Suppressor macrophage treated with lipopolysaccharide for 1 hour (primary cell): ENCODE results near the gene SLC22A4.

Experiments used
- DNase-seq, 3 donors: peaks; one replicate each; pipeline ENCODE4 v3.0.0-alpha.2; 2020 to 2022

SLC22A4 gene

DNA sequence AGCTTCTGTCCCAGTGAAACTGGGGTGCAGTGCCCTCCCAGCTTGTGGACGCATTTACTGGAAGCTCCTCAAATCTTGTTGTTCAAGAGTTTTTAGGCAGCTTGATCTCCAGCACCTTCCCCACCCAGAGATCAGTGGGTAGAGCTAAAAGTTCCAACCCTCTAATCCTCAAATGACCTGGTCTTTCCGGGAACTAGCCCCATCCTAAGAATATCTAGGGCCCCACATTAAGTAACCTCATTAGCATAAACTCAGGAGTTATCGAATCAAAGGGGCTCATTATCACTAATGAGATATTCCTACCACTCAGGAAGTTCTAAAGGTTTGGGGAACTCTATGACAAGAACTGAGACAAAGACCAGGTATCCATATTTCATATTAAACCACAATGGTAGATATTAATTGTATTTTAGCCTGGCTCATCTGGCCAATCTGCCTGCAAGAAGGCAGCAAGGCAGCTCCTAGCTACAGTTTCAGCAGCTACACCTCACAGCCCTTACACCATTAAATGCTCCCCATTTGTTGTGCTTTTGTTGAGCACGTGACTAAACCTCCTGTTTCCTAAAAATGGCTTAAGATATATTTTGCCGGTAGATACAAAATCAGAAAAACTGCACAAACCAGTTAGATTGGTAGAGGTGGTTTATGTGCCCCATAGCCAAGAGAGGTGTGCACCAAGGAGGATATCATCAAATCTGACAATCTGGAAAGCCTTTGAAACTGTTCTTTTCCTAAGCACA is 50.8 kb downstream of the SLC22A4 start:
- DNase-seq, result no peak

DNA sequence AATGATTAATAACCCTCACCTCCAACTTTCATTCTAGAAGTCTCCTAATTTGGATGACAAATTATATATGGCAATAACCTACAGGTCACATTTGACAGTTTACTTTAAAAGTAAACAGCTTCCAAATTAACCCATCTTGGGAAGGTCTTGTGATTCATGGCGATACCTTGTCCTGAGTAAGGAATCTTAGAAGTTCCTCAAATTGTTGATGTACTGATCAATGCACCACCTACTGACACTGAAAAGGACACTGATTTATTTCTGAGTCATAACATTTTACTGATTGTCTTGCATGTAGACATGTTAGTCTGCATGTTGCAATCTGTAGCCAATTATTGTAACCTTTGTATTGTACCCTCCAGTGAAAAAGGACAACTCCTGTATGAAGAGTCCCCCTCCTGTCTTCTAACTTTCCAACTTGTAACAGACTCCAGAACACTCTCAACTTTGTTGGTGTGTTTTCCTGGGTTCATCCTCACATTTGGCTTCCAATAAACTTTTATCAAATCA is 59.3 kb downstream of the SLC22A4 start:
- DNase-seq, result no peak

DNA sequence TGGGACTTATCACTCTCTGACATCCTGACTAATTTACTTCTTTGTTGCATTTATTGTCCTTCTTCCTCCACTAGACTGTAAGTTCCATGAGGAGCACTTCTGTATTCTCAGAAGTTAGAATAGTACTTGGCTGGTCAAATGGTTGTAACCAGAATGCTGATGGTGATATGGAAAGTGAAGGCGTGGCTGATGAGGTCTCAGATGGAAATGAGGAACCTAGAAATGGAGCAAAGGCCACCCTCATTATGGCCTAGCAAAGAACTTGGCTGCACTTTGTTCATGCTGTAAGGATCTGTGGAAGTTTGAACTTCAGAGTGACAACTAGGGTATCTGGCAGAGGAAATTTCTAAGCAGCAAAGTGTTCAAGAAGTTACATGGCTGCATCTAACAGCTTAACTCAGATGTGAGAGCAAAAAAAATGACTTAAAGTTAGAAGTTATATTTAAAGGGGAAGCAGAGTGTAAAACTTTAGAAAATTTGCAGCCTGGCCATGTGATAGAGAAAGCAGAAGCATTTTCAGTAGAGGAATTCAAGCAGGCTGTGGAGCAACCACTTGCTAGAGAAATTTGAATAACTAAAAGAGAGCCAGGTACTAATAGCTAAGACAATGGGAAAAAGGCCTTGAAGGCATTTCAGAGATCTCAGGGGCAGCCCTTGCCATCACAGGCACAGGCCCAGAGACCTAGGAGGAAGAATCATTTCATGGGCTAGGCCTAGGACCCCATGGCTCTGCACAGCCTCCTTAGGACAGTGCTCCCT is 60.4 kb downstream of the SLC22A4 start:
- peak; percentile 51 to 70 (median 69) for DNase-seq

DNA sequence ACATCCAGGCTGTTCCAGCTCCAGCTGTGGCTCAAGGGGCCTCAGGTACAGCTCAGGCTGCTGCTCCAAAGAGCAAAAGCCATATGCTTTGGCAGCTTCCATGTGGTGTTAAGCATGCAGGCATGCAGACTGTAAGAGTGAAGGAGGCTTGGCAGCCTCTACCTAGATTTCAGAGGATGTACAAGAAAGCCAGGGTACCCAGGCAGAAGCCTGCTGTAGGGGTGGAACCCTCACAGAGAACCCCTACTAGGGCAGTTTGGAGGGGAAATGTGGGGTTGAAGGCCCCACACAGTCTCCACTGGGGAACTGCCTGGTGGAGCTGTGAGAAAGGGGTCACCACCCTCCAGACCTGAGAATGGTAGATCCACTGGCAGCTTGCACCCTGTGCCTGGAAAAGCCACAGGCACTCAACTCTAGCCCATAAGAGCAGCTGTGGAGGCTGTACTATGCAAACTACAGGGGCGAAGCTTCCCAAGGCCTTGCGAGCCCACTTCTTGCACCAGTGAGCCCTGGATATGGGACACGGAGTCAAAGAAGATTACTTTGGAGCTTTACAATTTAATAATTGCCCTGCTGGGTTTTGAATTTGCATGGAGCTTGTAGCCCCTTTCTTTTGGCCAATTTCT is 61.1 kb downstream of the SLC22A4 start:
- DNase-seq, result no peak

DNA sequence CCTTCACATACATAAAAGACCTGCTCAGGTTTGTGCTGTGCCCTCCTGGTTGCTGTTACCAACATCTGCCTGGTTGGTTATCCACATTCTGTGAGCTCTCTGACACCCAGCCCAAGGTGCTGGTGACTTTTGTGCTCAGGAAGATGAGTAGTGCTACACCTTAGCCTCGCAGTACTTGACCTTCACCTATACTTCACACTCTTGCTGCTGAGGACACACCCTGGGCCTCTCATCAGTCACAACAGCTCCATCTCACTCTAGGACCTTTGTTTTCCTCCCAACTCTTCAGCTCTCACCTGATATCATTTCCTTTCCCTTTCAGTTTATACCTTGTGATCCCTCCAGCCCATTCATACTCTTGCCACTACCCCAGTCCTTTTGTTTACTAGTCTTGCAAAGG is 64.6 kb downstream of the SLC22A4 start:
- no peak for DNase-seq

DNA sequence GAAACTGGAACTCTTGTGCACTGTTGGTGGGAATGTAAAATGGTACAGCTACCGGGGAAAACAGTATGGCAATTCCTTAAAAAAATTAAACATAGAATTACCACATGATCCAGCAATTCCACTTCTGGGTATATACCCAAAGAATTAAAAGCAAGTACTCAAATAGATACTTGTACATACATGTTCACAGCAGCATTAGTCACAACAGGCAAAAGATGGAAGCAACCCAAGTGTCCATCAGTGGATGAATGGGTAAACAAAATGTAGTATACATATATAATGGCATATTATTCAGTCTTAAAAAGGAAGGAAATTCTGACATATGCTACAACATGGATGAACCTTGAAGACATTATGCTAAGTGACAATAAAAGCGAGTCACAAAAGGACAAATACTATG is 67.9 kb downstream of the SLC22A4 start:
- no peak for DNase-seq

DNA sequence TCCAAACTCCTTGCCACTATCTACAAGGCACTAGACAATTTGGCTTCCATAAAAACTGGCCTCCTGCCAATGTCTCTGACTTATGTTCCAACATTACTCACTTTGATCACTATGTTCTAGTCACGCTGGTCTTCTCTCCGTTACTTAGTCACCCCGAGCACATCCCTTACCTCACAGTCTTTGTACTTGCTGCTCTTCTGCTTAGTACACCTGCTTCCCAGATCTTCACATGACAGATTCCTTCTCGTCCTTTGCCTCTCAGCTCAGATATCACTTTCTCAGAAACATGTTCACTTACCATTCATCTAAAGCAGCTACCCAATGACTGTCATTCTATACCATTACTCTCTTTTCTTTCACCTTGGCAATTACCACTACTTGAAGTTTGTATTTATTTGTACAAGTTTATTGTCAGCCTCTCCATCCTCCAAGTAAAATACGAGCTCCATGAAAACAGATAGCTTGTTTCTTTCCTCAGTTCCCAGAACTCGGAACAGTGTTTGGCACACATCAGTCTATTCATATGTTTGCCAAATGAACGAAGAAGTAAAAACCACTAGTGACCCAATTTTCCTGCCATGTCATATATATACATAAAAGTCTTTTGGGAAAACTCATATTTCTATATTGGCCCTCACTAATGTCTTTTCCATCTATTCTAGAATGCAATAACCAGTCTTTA is 69.4 kb downstream of the SLC22A4 start:
- peak; percentile 58 to 78 (median 75) for DNase-seq

DNA sequence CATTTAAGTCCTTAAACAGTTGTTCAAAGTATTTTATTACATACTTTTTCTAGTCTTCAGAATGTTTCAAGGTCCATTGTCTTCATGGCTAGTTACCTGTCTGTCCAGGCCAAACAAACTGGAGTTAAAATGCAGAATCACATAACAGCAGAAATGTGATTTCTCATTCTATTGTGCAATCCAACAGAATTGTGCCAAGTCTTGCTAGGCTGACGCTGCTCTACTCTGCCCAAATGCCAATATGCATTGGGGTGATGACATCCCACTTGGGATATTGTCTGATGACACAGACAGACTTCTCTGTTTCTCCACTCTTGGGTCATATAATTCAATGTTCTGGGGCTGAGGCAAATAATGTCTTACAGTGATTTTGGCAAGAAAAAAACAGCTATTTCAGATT is 70.1 kb downstream of the SLC22A4 start:
- peak; percentile 82 to 96 (median 93) for DNase-seq

DNA sequence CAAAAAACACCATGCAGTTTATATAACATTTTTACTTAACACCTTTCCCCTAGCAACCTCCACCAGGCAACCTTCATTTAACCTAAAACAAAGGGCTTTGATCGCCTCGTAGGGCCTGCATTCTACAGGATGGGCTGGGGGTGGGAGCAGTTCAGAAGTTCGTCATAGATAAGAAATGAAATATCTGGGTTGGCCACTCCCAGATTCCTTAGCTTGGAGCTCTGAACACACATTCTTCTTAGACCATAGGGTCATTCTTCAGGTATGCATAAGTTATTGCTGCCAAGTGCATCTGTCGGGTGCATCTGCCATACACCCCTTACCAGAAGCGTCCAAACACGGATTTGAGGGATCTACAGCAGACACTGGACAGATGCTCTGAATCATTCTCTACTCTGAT is 71.0 kb downstream of the SLC22A4 start:
- no peak for DNase-seq

DNA sequence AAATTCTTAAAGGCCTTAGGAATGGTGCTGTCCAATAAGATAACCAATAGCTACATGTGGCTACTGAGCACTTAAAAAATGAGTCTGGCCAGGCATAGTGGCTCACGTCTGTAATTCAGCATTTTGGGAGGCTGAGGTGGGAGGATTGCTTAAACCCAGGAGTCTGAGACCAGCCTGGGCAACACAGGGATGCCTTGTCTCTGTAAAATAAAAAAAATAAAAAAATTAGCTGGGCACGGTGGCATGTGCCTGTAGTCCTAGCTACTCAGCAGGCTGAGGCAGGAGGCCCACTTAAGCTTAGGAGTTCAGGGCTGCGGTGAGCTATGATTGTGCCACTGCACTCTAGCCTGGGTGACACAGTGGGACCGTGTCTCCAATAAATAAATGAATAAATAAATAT is 74.0 kb downstream of the SLC22A4 start:
- no peak for DNase-seq

DNA sequence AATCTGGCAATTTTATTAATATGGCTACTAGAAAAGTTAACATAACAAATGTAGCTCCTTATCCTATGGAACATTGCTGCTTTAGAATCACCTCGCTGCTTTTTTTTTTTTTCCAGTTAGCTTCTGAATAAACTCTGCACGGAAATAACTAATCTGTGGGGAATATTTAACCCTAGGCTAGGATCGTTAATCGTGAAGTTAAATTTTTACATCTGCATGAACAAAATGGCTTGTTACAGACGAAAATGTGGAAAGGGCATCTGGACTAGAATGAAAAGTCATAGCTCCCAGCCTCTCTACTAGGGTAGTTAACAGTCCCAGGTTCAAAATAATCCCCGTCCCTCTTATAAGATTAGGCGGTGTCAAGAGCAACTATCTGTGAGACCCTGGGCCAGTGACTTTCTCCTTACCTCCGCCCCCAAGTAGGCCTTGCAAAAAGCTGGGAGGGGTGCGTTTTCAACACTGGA is 74.8 kb downstream of the SLC22A4 start:
- DNase-seq, result no peak

DNA sequence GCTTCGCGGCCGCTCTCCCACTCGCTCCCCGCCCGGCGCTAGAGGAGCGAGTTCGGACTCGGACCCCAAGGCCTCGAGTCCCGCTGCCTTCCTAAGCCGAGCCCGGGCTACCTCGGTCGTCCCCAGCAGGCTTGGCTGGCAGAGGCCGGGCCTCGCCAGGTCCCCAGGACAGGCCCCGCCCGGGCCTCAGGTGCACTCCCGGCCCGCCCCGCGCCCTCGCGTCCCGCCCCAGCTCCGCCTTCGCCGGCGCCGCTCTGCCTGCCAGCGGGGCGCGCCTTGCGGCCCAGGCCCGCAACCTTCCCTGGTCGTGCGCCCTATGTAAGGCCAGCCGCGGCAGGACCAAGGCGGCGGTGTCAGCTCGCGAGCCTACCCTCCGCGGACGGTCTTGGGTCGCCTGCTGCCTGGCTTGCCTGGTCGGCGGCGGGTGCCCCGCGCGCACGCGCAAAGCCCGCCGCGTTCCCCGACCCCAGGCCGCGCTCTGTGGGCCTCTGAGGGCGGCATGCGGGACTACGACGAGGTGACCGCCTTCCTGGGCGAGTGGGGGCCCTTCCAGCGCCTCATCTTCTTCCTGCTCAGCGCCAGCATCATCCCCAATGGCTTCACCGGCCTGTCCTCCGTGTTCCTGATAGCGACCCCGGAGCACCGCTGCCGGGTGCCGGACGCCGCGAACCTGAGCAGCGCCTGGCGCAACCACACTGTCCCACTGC is 75.4 kb downstream of the SLC22A4 start, which contains the start of gene SLC22A5:
Gene SLC22A5, plus strand, starts transcription at position 237 of the 707 bp plus-strand sequence. Its CDS starts 263 bp downstream, at position 500.
- DNase-seq, result peak; percentile 60 to 81 (median 67)

DNA sequence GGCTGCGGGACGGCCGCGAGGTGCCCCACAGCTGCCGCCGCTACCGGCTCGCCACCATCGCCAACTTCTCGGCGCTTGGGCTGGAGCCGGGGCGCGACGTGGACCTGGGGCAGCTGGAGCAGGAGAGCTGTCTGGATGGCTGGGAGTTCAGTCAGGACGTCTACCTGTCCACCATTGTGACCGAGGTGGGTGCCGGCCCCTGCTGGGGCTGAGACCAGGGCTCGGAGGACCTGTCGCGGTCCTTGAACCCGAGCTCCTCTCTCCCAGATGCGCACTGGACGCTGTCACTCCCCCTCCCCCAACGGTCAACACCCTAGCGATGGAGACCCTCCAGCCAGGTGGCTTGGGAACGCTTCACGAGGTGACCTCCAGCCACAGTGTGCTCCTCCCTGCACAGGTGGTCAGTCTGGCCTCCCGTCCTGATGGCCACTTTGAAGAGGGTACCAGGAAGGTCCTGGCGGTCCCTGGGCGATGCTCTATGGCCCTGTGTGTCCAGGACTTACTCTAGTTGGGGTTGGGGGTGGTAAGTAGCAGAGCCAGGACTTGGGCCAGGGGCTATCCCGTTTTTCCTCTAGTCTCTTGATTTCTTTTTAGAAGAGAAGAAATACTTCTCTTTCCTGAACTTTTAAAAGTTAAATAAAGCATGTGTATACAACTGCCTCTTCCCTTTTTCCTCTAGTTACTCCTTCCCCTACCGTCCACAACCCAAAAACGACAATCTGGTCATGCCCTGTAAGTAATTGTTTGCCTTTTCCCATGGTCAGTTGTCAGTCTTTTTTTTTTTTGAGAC is 76.2 kb downstream of the SLC22A4 start:
- DNase-seq, result no peak

DNA sequence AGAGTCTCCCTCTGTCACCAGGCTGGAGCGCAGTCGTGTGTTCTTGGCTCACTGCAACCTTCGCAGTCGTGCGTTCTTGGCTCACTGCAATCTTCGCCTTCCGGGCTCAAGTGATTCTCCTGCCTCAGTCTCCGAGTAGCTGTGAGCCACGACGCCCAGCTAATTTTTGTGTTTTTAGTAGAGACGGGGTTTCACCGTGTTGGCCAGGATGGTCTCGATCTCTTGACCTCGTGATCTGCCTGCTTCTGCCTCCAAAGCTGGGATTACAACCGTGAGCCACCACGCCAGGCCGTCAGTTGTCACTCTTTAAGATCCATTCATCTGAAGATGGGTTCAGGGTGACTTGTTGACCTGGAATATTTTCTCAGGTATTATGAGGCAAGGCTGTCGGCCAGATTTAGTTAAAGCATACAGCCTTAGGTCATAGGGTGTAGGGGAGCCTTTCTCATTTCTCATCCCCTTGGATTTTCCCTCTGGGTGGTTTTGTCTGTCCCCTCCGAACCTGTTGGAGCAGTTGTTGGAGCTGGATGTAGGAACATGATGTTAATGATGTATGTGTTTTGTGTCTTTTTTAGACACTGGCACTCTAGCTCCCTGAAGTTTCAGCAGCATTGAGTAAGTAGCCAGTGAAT is 76.9 kb downstream of the SLC22A4 start:
- no peak for DNase-seq

DNA sequence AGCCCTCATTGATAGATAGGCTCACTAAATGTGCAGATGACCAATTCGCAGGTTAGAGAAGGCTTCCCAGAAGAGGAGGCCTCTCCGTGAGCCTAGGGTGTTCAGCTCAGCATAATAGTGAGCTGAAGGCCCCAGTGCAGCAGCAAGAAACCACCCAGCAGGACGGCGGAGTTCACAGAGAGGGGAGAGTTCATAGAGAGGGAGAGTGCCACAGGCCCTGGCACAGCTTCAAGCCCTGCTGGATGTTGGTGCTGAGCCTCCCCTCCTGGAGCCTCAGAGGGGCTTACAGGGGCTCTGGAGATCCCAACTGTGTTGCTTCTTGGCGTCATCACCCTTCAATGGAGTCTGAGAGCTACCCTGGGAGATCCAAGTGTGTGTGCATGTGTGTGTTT is 77.4 kb downstream of the SLC22A4 start:
- DNase-seq, result no peak

DNA sequence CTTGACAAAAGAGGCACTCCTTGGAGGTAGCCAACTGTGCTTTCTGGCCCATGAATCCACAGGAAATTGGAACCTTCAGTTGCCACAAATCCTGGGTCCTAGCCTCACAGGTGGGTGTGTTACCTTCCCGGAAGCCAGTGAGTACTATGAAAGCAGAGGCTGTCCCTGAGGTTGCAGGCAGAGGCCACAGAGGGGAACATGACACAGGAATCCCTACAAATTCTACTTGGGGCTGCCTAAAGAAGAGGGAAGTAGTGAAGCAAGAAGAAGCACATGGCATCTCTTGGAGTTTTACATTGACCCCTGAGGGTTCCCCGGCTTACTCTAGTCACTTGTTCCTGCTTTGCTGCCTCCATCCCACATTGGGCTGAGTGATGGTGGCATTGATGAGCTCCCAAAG is 77.9 kb downstream of the SLC22A4 start:
- peak; percentile 82 to 84 (median 83) for DNase-seq

DNA sequence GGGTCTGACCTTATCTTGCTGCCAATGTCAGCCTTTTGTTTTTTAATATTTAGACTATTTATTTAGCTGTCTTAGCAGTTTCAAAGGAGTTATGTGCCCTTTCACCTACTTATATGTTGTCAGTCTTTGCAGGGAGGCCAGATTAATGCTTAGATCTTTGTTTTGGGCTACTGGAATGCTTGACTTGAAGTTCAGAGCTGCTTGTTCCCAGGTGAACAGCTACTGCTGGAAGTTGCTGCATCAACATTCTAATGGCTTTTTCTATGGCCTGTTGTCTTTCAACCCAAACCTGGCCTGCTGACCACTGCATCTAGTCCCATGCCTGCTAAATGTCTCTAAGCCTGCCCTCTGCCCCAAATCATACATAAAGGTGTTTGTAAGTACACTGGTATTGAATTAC is 78.3 kb downstream of the SLC22A4 start:
- DNase-seq, result no peak

DNA sequence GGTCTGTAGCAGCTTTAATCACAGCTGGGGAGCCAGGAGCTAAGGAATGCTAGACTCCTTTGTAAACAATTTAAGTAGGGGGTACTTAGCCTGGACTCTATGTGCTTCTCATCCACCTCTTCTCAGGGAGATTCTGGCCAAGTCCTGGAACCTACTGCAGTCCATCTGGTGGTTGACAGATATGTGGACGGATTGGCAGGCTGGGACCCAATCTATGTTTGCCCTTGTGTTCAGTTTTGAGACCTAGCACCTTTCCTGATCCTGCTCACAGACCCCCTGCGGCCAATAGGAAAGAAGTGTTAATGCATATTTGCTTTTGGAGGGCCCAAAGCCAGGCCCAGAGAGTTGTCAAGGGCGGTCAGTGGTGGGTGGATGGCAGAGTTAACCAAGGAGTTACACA is 81.8 kb downstream of the SLC22A4 start:
- DNase-seq, result no peak

DNA sequence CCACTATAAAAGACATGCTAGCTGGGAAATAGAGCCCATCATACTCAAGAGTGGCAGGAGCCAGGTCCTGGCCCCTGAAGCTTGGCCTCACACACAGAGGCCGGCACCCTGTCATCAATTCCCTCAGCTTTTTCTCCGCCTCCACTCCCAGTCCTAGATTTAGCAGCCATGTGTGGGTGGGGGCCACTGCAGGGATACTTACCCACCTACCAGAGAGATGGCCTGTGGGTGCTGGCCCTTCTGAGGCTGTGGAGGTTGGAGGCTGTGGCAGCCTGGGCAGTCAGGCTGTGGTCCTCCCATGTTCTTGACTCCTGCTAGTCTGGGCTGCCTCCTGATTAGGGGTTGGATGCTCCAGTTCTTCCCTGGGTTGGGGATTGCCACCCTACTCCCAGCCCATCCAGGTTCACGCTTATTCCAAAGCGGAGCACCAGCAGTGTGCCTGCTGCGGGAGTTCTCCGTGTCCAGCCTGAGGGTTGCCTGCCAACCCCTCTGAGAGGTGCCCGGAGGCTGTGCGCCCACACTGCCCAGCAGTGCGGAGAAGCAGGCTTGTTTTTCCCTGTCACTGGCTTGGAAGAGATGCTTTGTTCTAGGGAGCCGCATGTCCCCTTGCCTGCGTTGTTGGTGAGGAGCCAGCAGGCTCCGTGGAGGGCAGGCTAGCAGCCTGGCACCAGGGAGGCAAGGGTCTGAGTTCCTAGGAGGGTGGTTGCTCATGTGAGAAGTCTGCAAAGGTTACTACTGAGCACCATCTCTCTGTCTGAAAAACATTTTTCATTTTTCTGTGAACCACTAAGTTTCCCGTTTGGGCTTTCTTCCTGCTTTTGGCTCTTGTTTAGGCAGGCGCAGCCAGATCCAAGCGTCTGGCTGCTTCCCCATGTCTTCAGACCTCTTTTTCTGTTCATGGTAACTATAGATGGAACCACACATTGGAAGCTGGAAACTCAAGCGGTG is 82.8 kb downstream of the SLC22A4 start:
- no peak for DNase-seq

DNA sequence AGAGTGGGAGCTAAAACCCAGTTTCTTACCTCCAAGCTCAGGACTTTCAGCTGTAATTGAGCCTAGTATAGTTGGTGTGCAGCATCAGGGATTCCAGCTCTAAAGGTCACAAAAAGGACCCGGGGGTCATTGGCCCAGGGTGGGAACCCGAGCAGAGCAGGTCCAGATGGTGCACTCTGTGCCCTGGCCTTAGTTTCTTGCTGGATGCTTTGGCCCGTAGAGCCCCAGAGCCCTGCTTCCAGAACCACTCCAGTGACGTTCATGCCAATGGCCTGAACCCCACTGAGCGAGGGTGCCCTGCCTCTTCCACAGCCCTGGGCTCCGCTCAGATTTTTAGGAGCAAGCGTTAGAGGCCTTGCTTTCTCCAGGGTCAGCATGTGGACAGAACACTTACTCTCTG is 83.5 kb downstream of the SLC22A4 start:
- DNase-seq, result no peak
